GM12801 (cell line): ENCODE data around the gene ABI3BP.

Experiments used
- CTCF ChIP-seq: IDR thresholded peaks from one replicate; pipeline ENCODE4 v1.5.1; 2011; ENCODE audit warnings: control low read depth; ENCODE audit not compliant: insufficient read length; ENCODE audit errors: extremely low read depth

Gene ABI3BP

GRCh38 chr3:100941041-100941440 is 52.2 kb downstream of the ABI3BP start:
- TF ChIP-seq CTCF: no peak

- TF ChIP-seq CTCF: no peak
These were observed 56.3 kb downstream of the ABI3BP start for GRCh38 chr3:100936931-100937330.

GRCh38 chr3:100932491-100932890 is 60.7 kb downstream of the ABI3BP start:
- no peak for TF ChIP-seq CTCF

GRCh38 chr3:100928638-100929428 is 64.4 kb downstream of the ABI3BP start:
- no peak for TF ChIP-seq CTCF

- no peak for TF ChIP-seq CTCF
These were observed 65.4 kb downstream of the ABI3BP start for GRCh38 chr3:100927775-100928174.

GRCh38 chr3:100915706-100916495 is 77.3 kb downstream of the ABI3BP start:
- no peak for TF ChIP-seq CTCF

- no peak for TF ChIP-seq CTCF
These were observed 79.2 kb downstream of the ABI3BP start for GRCh38 chr3:100913870-100914648.
